ENCODE measurements around the gene PLEKHJ1.

GRCh38 chr19:2234996-2235380 lies 1.1 kb downstream of the PLEKHJ1 start:
- TF ChIP-seq CTCF (IDR thresholded peaks at IDR 0.05) (no peak), POLR2A (IDR thresholded peaks at IDR 0.05) (no peak), EP300 (IDR thresholded peaks at IDR 0.05) (no peak)

Measured in sigmoid colon (tissue), 4 donors.